Kidney tubule cell (primary cell): Measurements from ENCODE around the gene KRT13.

Experiments
- DNase-seq: peaks from one replicate; pipeline ENCODE4 v3.0.0-alpha.2; 2018; ENCODE audit warnings: low spot score

Gene KRT13

GRCh38 chr17:41467561-41467960 is 37.9 kb downstream of the KRT13 start:
- DNase-seq, result no peak

- DNase-seq, result no peak
These were observed 38.4 kb downstream of the KRT13 start, which contains the start of gene KRT32 for GRCh38 chr17:41466988-41467387. KRT32 (minus strand) TSS chr17:41467386; CDS start chr17:41467325, 61 bp downstream.

- peak; percentile 92 for DNase-seq
These were observed 40.7 kb downstream of the KRT13 start for GRCh38 chr17:41464682-41465081.

- no peak for DNase-seq
These were observed 41.2 kb downstream of the KRT13 start for GRCh38 chr17:41464173-41464572.

GRCh38 chr17:41463746-41464145 is 41.7 kb downstream of the KRT13 start:
- DNase-seq, result no peak

- DNase-seq, result no peak
These were observed 42.7 kb downstream of the KRT13 start for GRCh38 chr17:41462705-41463104.

- DNase-seq, result no peak
These were observed 47.7 kb downstream of the KRT13 start for GRCh38 chr17:41457676-41458075.

GRCh38 chr17:41456204-41456603 is 49.2 kb downstream of the KRT13 start:
- peak; percentile 4 for DNase-seq

- no peak for DNase-seq
These were observed 50.2 kb downstream of the KRT13 start for GRCh38 chr17:41455236-41455635.

GRCh38 chr17:41453066-41453465 is 52.3 kb downstream of the KRT13 start:
- DNase-seq, result no peak

GRCh38 chr17:41452281-41452680 is 53.1 kb downstream of the KRT13 start:
- DNase-seq, result peak; percentile 11

GRCh38 chr17:41451154-41451728 is 54.2 kb downstream of the KRT13 start:
- peak; percentile 17 for DNase-seq
